Hepatocyte (in vitro differentiated cells): ENCODE data around the gene RASSF8.

Experiments used
- CTCF ChIP-seq: fragments of 200-600 bp; sonication (generic); IDR thresholded peaks from 2 replicates; pipeline ENCODE4 v1.5.1; 2016; ENCODE audit warnings: antibody characterized with exemption, mild to moderate bottlenecking; ENCODE audit not compliant: poor library complexity
- EZH2 ChIP-seq: fragments of 200-600 bp; sonication (generic); IDR thresholded peaks from 2 replicates; pipeline ENCODE4 v1.6.1; 2016; ENCODE audit warnings: antibody characterized with exemption, mild to moderate bottlenecking, borderline replicate concordance
- EZH2phosphoT487 ChIP-seq: fragments of 200-600 bp; sonication (generic); IDR thresholded peaks from one replicate; pipeline ENCODE4 v1.6.1; 2018; ENCODE audit warnings: antibody characterized with exemption, mild to moderate bottlenecking, low read depth, moderate library complexity; ENCODE audit not compliant: unreplicated experiment, severe bottlenecking

- TF ChIP-seq EZH2: no peak
- no peak for TF ChIP-seq CTCF
- no peak for TF ChIP-seq EZH2phosphoT487
Observed at GRCh38 chr12:26054383-26054782, 95.9 kb downstream of the RASSF8 start.
